IMR-90 (cell line): ENCODE results near the gene NEK2. TPM values are rescaled to one million over a fixed set of nuclear protein-coding genes. Genes with fewer than 3 reads are reported as not detected.

Experiments
- ATAC-seq: fragments of 200-7000 bp; cut with Tn5 transposase; 2 replicates; pipeline ENCODE4 v1.9.1; 2020; ENCODE audit warnings: low read depth, mild to moderate bottlenecking, moderate library complexity
- BruUV-seq: library from RNA; stranded (reverse); fragments of 400-500 nt; replicated peaks from 2 replicates; lab custom pipeline; 2021; lab: Mats Ljungman, UMichigan
- CTCF ChIA-PET: fragments of 300-600 bp; formaldehyde crosslinking; extraction: SDS; loops from one replicate; lab custom pipeline; 2021; ENCODE audit warnings: antibody characterized with exemption; lab: Yijun Ruan, JAX
- POLR2A ChIA-PET: fragments of 300-600 bp; sonication (Branson Sonifier 250); formaldehyde crosslinking; loops from one replicate; lab custom pipeline; 2022; ENCODE audit warnings: antibody characterized with exemption; ENCODE audit not compliant: unreplicated experiment; lab: Charles Lee
- DNase-seq: peaks from one replicate; pipeline ENCODE4 v3.0.0; 2013
- H2AFZ ChIP-seq: replicated peaks from 2 replicates; pipeline ENCODE3; 2013; ENCODE audit warnings: low read length, mild to moderate bottlenecking; ENCODE audit not compliant: poor library complexity
- H2AK5ac ChIP-seq: 2 replicates; pipeline ENCODE4 v1.6.1; 2013; ENCODE audit warnings: low read depth, low read length, inconsistent platforms
- H2AK9ac ChIP-seq: replicated peaks from 2 replicates; pipeline ENCODE3; 2013; ENCODE audit warnings: mild to moderate bottlenecking, low read depth, low read length, moderate library complexity; ENCODE audit not compliant: poor library complexity
- H2BK120ac ChIP-seq: 2 replicates; pipeline ENCODE4 v1.6.1; 2013; ENCODE audit warnings: low read depth, low read length, inconsistent platforms
- H2BK15ac ChIP-seq: 3 replicates; pipeline ENCODE4 v1.6.1; 2013; ENCODE audit warnings: low read depth, low read length, inconsistent platforms
- H2BK20ac ChIP-seq: 2 replicates; pipeline ENCODE4 v1.6.1; 2013; ENCODE audit warnings: low read depth, mild to moderate bottlenecking, inconsistent platforms, low read length, moderate library complexity
- H2BK5ac ChIP-seq: 2 replicates; pipeline ENCODE4 v1.6.1; 2013; ENCODE audit warnings: mild to moderate bottlenecking, low read depth, low read length, inconsistent platforms; ENCODE audit not compliant: poor library complexity, severe bottlenecking
- H3K14ac ChIP-seq: replicated peaks from 2 replicates; pipeline ENCODE4 v1.6.1; 2013; ENCODE audit warnings: low read depth, low read length, inconsistent platforms
- H3K18ac ChIP-seq: 2 replicates; pipeline ENCODE4 v1.6.1; 2013; ENCODE audit warnings: low read depth, low read length, control low read depth
- H3K23ac ChIP-seq: 2 replicates; pipeline ENCODE4 v1.6.1; 2013; ENCODE audit warnings: low read depth, low read length, inconsistent platforms
- H3K27ac ChIP-seq: 2 replicates; pipeline ENCODE4 v1.5.1; 2013; ENCODE audit warnings: mild to moderate bottlenecking, control low read depth, low read length; ENCODE audit not compliant: insufficient read depth
- H3K27me3 ChIP-seq: 2 replicates; pipeline ENCODE4 v1.6.1; 2013; ENCODE audit warnings: low read length; ENCODE audit not compliant: control insufficient read depth, insufficient read depth
- H3K36me3 ChIP-seq: 2 replicates; pipeline ENCODE4 v1.6.1; 2013; ENCODE audit warnings: low read length, mixed read lengths; ENCODE audit not compliant: control insufficient read depth, insufficient read depth
- H3K4ac ChIP-seq: 2 replicates; pipeline ENCODE4 v1.6.1; 2013; ENCODE audit warnings: low read depth, low read length, inconsistent platforms
- H3K4me1 ChIP-seq: 2 replicates; pipeline ENCODE4 v1.6.1; 2013; ENCODE audit warnings: low read length, mixed read lengths; ENCODE audit not compliant: control insufficient read depth, insufficient read depth
- H3K4me2 ChIP-seq: 2 replicates; pipeline ENCODE4 v1.6.1; 2013; ENCODE audit warnings: low read depth, mild to moderate bottlenecking, control low read depth, low read length, moderate library complexity
- H3K4me3 ChIP-seq: 2 replicates; pipeline ENCODE4 v1.5.1; 2013; ENCODE audit warnings: low read depth, mild to moderate bottlenecking, control low read depth, low read length, moderate library complexity; ENCODE audit not compliant: insufficient read depth
- H3K56ac ChIP-seq: 2 replicates; pipeline ENCODE4 v1.6.1; 2013; ENCODE audit warnings: low read length, inconsistent platforms; ENCODE audit not compliant: insufficient read depth; ENCODE audit errors: extremely low read depth
- H3K79me1 ChIP-seq, 2 experiments: 2 replicates each; pipeline ENCODE4 v1.6.1; 2013; ENCODE audit warnings: low read length in 2 of 2, inconsistent platforms in 1 of 2, low read depth in 1 of 2
- H3K9ac ChIP-seq: 2 replicates; pipeline ENCODE4 v1.6.1; 2013; ENCODE audit warnings: low read depth, low read length, control low read depth
- H3K9me1 ChIP-seq: 2 replicates; pipeline ENCODE4 v1.6.1; 2013; ENCODE audit warnings: low read length, inconsistent platforms; ENCODE audit not compliant: insufficient read depth
- H3K9me3 ChIP-seq: 2 replicates; pipeline ENCODE4 v1.6.1; 2013; ENCODE audit warnings: low read length; ENCODE audit not compliant: control insufficient read depth, insufficient read depth
- H4K20me1 ChIP-seq: 2 replicates; pipeline ENCODE4 v1.6.1; 2013; ENCODE audit warnings: low read length, inconsistent platforms; ENCODE audit not compliant: insufficient read depth
- H4K5ac ChIP-seq: 2 replicates; pipeline ENCODE4 v1.6.1; 2013; ENCODE audit warnings: mild to moderate bottlenecking, low read depth, low read length, control low read depth
- H4K8ac ChIP-seq, 2 experiments: 2 replicates each; pipeline ENCODE4 v1.6.1; 2013; ENCODE audit warnings: low read depth in 2 of 2, low read length in 2 of 2, control low read depth in 1 of 2, inconsistent platforms in 1 of 2
- H4K91ac ChIP-seq: 2 replicates; pipeline ENCODE4 v1.6.1; 2013; ENCODE audit warnings: low read depth, low read length, inconsistent platforms; ENCODE audit not compliant: insufficient read depth
- BHLHE40 ChIP-seq: fragments of 150-350 bp; IDR thresholded peaks from 2 replicates; pipeline ENCODE4 v1.6.1; 2016; ENCODE audit warnings: mild to moderate bottlenecking, low read depth, low read length
- CHD1 ChIP-seq: IDR thresholded peaks from 2 replicates; pipeline ENCODE4 v1.6.1; 2012; ENCODE audit warnings: low read depth, low read length, improper control_type of control experiment
- ELK1 ChIP-seq: fragments of 150-350 bp; IDR thresholded peaks from 2 replicates; pipeline ENCODE4 v1.6.1; 2016; ENCODE audit warnings: low read depth, mild to moderate bottlenecking, low read length, moderate library complexity, borderline replicate concordance
- FOS ChIP-seq: fragments of 150-350 bp; IDR thresholded peaks from 2 replicates; pipeline ENCODE4 v1.6.1; 2016; ENCODE audit warnings: low read depth, low read length
- MAFK ChIP-seq: IDR thresholded peaks from 2 replicates; pipeline ENCODE4 v1.6.1; 2012; ENCODE audit warnings: low read depth, low read length, improper control_type of control experiment
- MAZ ChIP-seq: IDR thresholded peaks from 2 replicates; pipeline ENCODE4 v1.6.1; 2012; ENCODE audit warnings: low read depth, mild to moderate bottlenecking, low read length, improper control_type of control experiment, moderate library complexity, borderline replicate concordance
- RAD21 ChIP-seq: IDR thresholded peaks from 2 replicates; pipeline ENCODE4 v1.6.1; 2012; ENCODE audit warnings: low read length, improper control_type of control experiment
- RCOR1 ChIP-seq: IDR thresholded peaks from 2 replicates; pipeline ENCODE4 v1.6.1; 2012; ENCODE audit warnings: mild to moderate bottlenecking, low read length, improper control_type of control experiment; ENCODE audit not compliant: insufficient replicate concordance
- SMC3 ChIP-seq: fragments of 150-350 bp; IDR thresholded peaks from 2 replicates; pipeline ENCODE4 v1.6.1; 2016; ENCODE audit warnings: low read depth, mild to moderate bottlenecking, antibody characterized with exemption, low read length, moderate library complexity
- USF2 ChIP-seq: fragments of 150-350 bp; IDR thresholded peaks from 2 replicates; pipeline ENCODE4 v1.6.1; 2017; ENCODE audit warnings: mild to moderate bottlenecking, antibody characterized with exemption, low read length, low read depth
- WGBS, 2 experiments: methylation state at CpG; one replicate each; pipeline versions ENCODE4 v1.1.5 to v1.1.7; 2013; ENCODE audit warnings: missing lambda C conversion rate in 2 of 2; ENCODE audit not compliant: insufficient read length in 1 of 2; ENCODE audit errors: extremely low coverage in 2 of 2; 5-methylcytosine and 5-hydroxymethylcytosine counted together
- dilution Hi-C: fragments of 300-500 bp; cut with HindIII; formaldehyde crosslinking; loops from one replicate; pipeline ENCODE4 v1.14.3; 2018; ENCODE audit warnings: low sequenced_read_pairs; ENCODE audit not compliant: unreplicated experiment
- in situ Hi-C: fragments of 300-500 bp; cut with MboI; formaldehyde crosslinking; loops from 3 replicates; pipeline ENCODE4 v1.14.3; 2019; ENCODE audit warnings: low sequenced_read_pairs, inconsistent platforms, mixed read lengths
- intact Hi-C: fragments of 100-400 bp; cut with micrococcal nuclease; formaldehyde crosslinking; loops from 2 replicates; pipeline ENCODE4 v1.10.0; 2022
- polyA plus RNA-seq, 3 experiments: library from polyadenylated mRNA; depleted of rRNA; stranded (reverse); fragments of >200 nt; gene quantifications; 2 replicates each; pipeline ENCODE4 v1.2.3, GENCODE V29; 2012; ENCODE audit warnings: low replicate concordance in 1 of 3
- total RNA-seq: library from RNA; depleted of rRNA; stranded (reverse); fragments of >200 nt; gene quantifications from 2 replicates; pipeline ENCODE4 v1.2.3, GENCODE V29; 2012

The NEK2 gene
- total and polyA plus RNA-seq, 2 of the 4 experiments (the other 2 are of a cell fraction): 9.9 to 26.0 TPM

- Histone ChIP-seq H3K4ac (no peak overlapping the region), H3K27ac (no peak overlapping the region), H3K4me1 (no peaks in the 10 kb centered on the region), H2BK20ac (no peak overlapping the region), H2BK15ac (no peak overlapping the region), H4K8ac (no peak overlapping the region), H3K4me3 (no peak overlapping the region), H2AK5ac (no peak overlapping the region), H2BK120ac (no peak overlapping the region), H3K56ac (no peak overlapping the region), H3K79me1 (no peaks in the 10 kb centered on the region), H2AK9ac (no peak overlapping the region), H3K18ac (no peak overlapping the region), H3K9ac (no peak overlapping the region), H4K91ac (no peak overlapping the region), H3K23ac (no peak overlapping the region), H2BK5ac (no peak overlapping the region), H4K20me1 (no peaks in the 10 kb centered on the region), H3K27me3 (0 out of 2 replicates have a peak, but pooled peaks cover 1% of the 10 kb centered on the region), H3K36me3 (no peaks in the 10 kb centered on the region), H3K9me3 (no peaks in the 10 kb centered on the region), H2AFZ (no peak overlapping the region), H3K9me1 (no peaks in the 10 kb centered on the region), H3K4me2 (no peak overlapping the region), H4K5ac (no peak overlapping the region), H3K14ac (no peak overlapping the region)
- ATAC-seq (no peak), DNase-seq (no peak)
- TF ChIP-seq MAFK (no peak), RAD21 (no peak), BHLHE40 (no peak), CHD1 (no peak), MAZ (no peak), ELK1 (no peak), FOS (no peak), SMC3 (no peak), USF2 (no peak), RCOR1 (no peak)
- intact Hi-C loops: no loop called here
- ChIA-PET CTCF (no interaction called here), POLR2A (no interaction called here)
- WGBS, 2 experiments: no CpG with 5 or more reads among the region's 2 CpGs
- dilution Hi-C loops: no loop called here
- in situ Hi-C loops: no loop called here
- BruUV-seq: no TSS peak
Measured at GRCh38 chr1:211715971-211716370, 40.5 kb upstream of the NEK2 start.
